GM12874 (cell line): Measurements from ENCODE around the gene EVX2.

Experiments
- CTCF ChIP-seq: IDR thresholded peaks from 2 replicates; pipeline ENCODE4 v1.5.1; 2011; ENCODE audit warnings: low read depth, mild to moderate bottlenecking, control low read depth, low read length, moderate library complexity; ENCODE audit not compliant: insufficient read depth

EVX2 gene

DNA sequence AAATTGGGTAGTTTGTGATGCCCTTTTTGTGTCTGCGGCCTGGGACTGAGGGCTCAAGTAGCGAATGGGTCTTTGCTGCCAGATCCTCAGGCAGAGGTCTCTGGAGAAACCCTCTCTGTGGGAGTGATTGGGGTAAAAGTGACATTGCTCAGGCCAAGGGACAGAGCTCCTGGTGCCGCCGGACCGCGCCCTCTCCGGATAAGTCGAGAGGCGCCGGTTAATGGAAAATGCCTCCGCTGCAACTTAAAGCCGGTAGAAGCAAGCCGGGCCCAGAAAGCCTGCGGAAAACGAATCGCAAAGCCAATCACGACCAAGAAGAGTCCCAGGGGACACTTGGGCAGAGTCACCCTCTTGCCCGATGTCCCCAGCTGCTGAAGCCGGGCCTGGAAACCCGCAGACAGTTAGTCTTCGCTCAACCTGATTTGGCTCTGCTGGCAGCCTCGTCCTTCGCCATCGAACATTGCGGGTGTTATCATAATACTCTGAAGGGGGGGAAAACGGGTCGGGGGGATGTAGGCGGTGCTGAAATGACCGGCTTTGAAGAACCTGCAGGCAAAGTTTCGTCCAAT, 15.5 kb upstream of the EVX2 start:
- no peak for TF ChIP-seq CTCF

DNA sequence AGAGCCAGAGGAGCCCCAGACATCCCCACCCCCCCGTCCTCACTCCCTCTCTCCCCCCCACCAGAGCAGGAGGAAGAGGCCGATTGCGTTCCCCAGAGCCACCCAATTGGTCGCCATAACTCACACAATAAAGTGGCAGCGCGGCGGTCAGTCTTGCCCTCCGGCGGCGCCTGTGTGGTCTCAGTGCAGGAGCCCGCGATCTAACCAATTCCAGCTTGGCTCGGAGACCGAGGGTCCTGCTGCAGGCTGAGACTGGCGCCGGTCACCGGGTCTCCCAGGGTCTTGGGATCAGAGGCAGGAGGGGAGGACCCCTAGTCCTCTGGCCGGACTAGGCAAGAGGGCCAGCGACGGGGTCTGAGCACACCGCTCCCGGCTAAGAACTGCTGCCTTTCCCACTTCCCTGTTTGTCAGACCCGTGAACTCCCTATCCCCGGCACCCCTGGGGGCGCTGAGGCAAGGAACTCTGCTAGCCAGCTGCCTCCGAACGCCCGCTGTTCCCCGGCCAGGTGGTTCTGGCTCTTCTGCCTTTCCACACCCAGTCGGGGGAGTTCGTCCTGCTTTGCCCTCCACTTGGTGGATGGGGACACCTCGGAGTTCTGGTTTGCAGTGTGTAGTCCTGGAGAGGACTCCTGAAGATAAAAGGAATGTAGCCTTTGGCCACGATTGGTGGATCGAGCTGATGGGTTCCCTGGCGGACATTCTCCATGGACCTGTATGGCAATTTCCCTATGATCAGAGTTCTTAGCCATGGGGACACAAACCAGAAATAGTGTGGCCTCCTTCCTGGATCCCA, 14.8 kb upstream of the EVX2 start:
- no peak for TF ChIP-seq CTCF

DNA sequence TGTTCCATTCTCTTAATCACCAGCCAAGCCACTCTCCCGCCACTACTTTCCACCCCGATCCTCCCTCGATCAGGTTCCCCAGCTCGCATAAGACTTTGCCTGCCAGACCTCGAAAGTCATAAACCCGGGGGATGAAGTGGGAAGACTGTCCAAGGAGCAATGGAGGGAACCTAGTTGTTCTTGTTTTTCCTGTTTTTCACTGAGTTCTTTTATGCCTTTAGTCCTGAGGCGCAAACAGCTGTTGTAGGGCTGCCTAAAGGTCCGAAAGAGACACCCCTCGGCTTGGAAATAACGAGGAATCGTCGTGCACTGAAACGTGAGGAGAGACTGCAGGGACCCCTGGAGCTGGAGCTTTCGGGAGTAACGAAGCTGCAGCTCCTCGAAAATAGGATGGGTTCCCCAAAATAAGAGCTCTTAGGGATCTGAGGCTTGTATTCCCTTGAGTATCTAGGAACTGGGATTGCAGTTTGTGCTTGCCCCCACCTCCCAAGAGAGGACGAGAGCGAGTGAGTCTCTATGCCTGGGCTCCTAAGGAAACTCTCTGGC, 14.1 kb upstream of the EVX2 start:
- TF ChIP-seq CTCF: no peak

DNA sequence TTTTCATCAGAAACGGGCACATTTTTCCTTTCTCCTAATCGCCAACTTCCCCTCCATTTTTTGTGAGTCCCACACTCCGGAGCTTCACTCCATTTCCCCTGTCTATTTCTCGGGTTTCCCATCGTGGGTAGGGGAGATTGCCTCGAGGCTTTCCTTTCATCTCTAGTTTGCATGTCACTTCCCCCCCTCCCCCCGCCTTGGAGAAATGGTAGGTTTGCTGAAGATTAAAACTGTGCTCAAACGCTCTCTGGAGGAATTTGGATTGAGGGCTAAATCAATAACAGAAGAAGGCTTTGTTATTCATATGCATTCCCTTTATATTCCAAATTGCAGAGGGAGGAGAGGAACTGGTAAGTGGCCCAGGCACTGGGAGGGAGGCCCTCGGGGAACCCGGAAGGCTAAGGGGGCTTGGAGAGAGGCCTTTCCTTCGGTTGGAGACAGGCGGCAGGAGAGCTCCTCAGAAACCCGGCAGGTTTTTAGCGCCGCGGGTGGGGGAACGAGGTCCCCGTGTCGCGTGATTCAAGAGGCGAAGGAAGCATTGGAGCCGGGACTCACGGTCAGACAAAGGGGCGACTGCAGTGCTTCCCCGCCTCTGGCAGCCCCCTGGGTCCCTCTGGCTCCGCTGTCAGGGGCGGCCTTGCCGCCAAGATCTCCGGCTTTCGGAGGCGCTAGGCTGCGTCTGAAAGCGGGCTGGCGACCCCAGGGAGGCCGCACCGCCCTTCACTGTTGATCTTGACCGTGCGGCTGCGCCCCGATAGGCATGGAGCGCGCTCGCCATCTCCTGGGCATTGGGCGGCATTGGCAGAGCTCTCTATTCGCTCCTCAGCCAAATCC, 13.4 kb upstream of the EVX2 start:
- TF ChIP-seq CTCF: peak; percentile 92

- no peak for TF ChIP-seq CTCF
These were observed 12.7 kb upstream of the EVX2 start for GRCh38 chr2:176096243-176096985.

DNA sequence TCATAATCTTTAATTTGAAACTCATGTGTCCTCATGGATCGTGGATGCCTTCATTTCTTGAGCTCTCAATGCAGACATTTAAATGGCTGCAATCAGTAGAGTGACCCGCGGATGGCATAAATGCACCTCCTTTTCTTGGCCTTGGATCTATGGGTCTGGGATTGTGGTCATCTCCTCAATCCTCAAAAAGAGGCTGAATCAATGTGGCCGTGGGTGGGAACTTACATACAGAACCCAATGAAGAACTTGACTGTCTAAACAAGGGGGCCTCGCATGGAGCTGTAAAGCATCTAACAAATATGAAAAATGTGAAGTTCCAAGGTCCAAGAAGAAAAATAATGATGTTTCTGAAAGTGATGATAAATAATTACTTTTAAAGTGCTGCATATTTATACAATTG, 11.7 kb upstream of the EVX2 start:
- TF ChIP-seq CTCF: no peak

DNA sequence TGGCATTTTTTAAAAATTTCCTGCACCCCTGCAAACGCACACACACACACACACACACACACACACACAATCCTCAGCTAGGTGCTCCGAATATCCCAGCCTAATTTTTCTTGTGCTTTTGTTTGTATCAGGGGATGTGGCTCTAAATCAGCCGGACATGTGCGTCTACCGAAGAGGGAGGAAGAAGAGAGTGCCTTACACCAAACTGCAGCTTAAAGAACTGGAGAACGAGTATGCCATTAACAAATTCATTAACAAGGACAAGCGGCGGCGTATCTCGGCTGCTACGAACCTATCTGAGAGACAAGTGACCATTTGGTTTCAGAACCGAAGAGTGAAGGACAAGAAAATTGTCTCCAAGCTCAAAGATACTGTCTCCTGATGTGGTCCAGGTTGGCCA, 10.6 kb upstream of the EVX2 start:
- no peak for TF ChIP-seq CTCF
